MCF 10A (cell line): ENCODE data around the gene FRMD4B. TPM values are rescaled to one million over a fixed set of nuclear protein-coding genes. Genes with fewer than 3 reads are reported as not detected.

ENCODE experiments used
- BruUV-seq: library from RNA; stranded (reverse); fragments of 400-500 nt; replicated peaks from 2 replicates; lab custom pipeline; 2021; lab: Mats Ljungman, UMichigan
- CTCF ChIA-PET: fragments of 300-600 bp; sonication (Branson Sonifier 250); formaldehyde crosslinking; extraction: SDS; loops from one replicate; lab custom pipeline; 2021; ENCODE audit warnings: antibody characterized with exemption, inconsistent platforms; lab: Yijun Ruan, JAX
- POLR2A ChIA-PET: fragments of 300-600, 350-650 bp; sonication (Branson Sonifier 250); formaldehyde crosslinking; extraction: SDS; loops from one replicate; lab custom pipeline; 2020; ENCODE audit warnings: antibody characterized with exemption, inconsistent platforms; lab: Yijun Ruan, JAX
- DNase-seq: peaks from one replicate; pipeline ENCODE4 v3.0.0-alpha.2; 2018; ENCODE audit not compliant: unreplicated experiment
- H3K27ac Mint-ChIP-seq: one replicate; pipeline ENCODE4 v1.8.0; 2022; ENCODE audit warnings: mild to moderate bottlenecking, low read depth, mixed read lengths; ENCODE audit not compliant: unreplicated experiment
- H3K27me3 Mint-ChIP-seq: one replicate; pipeline ENCODE4 v1.8.0; 2022; ENCODE audit warnings: mixed read lengths; ENCODE audit not compliant: insufficient read depth, unreplicated experiment
- H3K36me3 Mint-ChIP-seq: one replicate; pipeline ENCODE4 v1.8.0; 2022; ENCODE audit warnings: mild to moderate bottlenecking, moderate library complexity, mixed read lengths; ENCODE audit not compliant: insufficient read depth, unreplicated experiment
- H3K4me1 Mint-ChIP-seq: one replicate; pipeline ENCODE4 v1.8.0; 2022; ENCODE audit warnings: mixed read lengths; ENCODE audit not compliant: insufficient read depth, unreplicated experiment
- H3K4me3 Mint-ChIP-seq: one replicate; pipeline ENCODE4 v1.8.0; 2022; ENCODE audit warnings: mild to moderate bottlenecking, moderate library complexity, mixed read lengths; ENCODE audit not compliant: unreplicated experiment
- H3K9me3 Mint-ChIP-seq: one replicate; pipeline ENCODE4 v1.8.0; 2022; ENCODE audit warnings: mixed read lengths; ENCODE audit not compliant: unreplicated experiment
- CTCF ChIP-seq: fragments of 200-600 bp; IDR thresholded peaks from one replicate; pipeline ENCODE4 v1.8.0; 2022; ENCODE audit warnings: antibody characterized with exemption, mild to moderate bottlenecking; ENCODE audit not compliant: unreplicated experiment
- intact Hi-C: fragments of 100-400 bp; cut with micrococcal nuclease; formaldehyde crosslinking; loops from 2 replicates; pipeline ENCODE4 v1.14.1; 2022
- total RNA-seq: library from RNA; stranded (reverse); gene quantifications from 2 replicates; pipeline ENCODE4 v1.2.3, GENCODE V29; 2022

Gene FRMD4B
- total RNA-seq, 1 experiment from 2014 or later: 39.0 TPM

GRCh38 chr3:69390771-69391170, 4.9 kb upstream of the FRMD4B start:
- TF ChIP-seq CTCF: no peak
- Mint-ChIP-seq H3K36me3 (no peaks in the 10 kb centered on the region), H3K27me3 (no peaks in the 10 kb centered on the region), H3K9me3 (no peaks in the 10 kb centered on the region), H3K4me3 (no peak overlapping the region), H3K4me1 (peaks cover 18% of the 10 kb centered on the region), H3K27ac (no peak overlapping the region)
- CTCF ChIA-PET: interaction anchor here (0.6 to 1.4 kb wide), 3 partner anchors 51 to 559 kb away, joined by 3 read pairs; no protein-coding TSS in a partner anchor
- DNase-seq: no peak
- intact Hi-C loops: no loop called here
- POLR2A ChIA-PET: no interaction called here
- BruUV-seq: no TSS peak

DNA sequence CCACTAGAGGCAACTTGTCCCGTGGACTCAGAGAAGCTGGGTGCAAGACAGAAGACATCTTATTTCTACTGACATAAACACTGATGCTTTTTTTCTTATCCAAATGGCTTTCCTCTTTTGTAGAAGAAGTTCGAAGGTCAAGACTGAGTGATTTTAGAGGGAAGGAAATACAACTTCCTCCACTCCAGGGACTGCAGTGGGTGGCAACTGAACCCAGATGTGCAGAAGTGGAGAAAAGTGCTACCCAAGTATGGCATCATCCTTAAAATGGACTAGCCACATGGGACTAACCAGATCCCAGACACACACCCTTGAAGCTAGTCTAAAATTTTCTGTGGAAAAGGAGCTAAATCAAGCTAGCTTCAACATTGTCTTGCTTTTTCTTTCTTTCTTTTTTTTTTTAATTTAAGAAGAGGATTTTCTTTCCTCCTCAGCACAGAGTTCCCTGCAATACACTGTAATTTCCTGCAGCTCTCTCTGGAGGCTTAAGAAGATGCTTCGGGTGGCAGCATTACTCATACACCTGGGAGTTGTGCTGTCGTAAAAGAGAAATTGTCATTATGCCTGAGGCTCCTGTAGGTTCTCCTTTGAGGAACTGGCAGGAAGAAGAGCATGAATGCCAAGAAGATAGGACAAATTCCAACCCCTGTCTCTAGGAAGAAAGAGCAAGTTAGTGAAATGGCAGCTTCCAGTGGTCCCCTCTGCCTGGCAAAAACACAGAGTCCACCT, 3.8 kb upstream of the FRMD4B start:
- no peak for TF ChIP-seq CTCF
- H3K9me3 Mint-ChIP-seq: no peaks in the 10 kb centered on the region
- H3K27ac Mint-ChIP-seq: peak overlapping the region; percentile 51
- CTCF ChIA-PET: interaction anchor here (0.6 to 2.6 kb wide), 8 partner anchors 16 to 228 kb away, joined by 3 to 9 read pairs (median 3); no protein-coding TSS in a partner anchor
- BruUV-seq: no TSS peak
- no peaks in the 10 kb centered on the region for H3K27me3 Mint-ChIP-seq
- POLR2A ChIA-PET: interaction anchor here (0.8 to 1.5 kb wide), 4 partner anchors 15 to 152 kb away, joined by 3 to 4 read pairs (median 3); no protein-coding TSS in a partner anchor
- peaks cover 18% of the 10 kb centered on the region for H3K4me1 Mint-ChIP-seq
- H3K36me3 Mint-ChIP-seq: no peaks in the 10 kb centered on the region
- peak; percentile 50 for DNase-seq
- intact Hi-C loops: no loop called here
- no peak overlapping the region for H3K4me3 Mint-ChIP-seq

- no TSS peak for BruUV-seq
- H3K27ac Mint-ChIP-seq: no peak overlapping the region
- H3K4me1 Mint-ChIP-seq: peaks cover 23% of the 10 kb centered on the region
- ChIA-PET CTCF (interaction anchor here (0.7 to 2.9 kb wide), 6 partner anchors 11 to 282 kb away, joined by 3 to 18 read pairs (median 6); no protein-coding TSS in a partner anchor), POLR2A (interaction anchor here (0.7 to 4.9 kb wide), 3 partner anchors 18 to 159 kb away, joined by 3 to 34 read pairs (median 4); no protein-coding TSS in a partner anchor)
- H3K36me3 Mint-ChIP-seq: no peaks in the 10 kb centered on the region
- H3K27me3 Mint-ChIP-seq: no peaks in the 10 kb centered on the region
- no peak for DNase-seq
- no peak for TF ChIP-seq CTCF
- no peaks in the 10 kb centered on the region for H3K9me3 Mint-ChIP-seq
- H3K4me3 Mint-ChIP-seq: no peak overlapping the region
- intact Hi-C loops: no loop called here
Observed at GRCh38 chr3:69388241-69388640, 2.4 kb upstream of the FRMD4B start.

- ChIA-PET CTCF (interaction anchor here (0.6 to 2.9 kb wide), 20 partner anchors 9 to 603 kb away, joined by 3 to 18 read pairs (median 4); no protein-coding TSS in a partner anchor), POLR2A (interaction anchor here (0.5 to 4.9 kb wide), 9 partner anchors 10 to 1985 kb away, joined by 3 to 34 read pairs (median 3); no protein-coding TSS in a partner anchor)
- TF ChIP-seq CTCF: no peak
- DNase-seq: peak; percentile 34
- H3K4me1 Mint-ChIP-seq: peaks cover 23% of the 10 kb centered on the region
- no peak overlapping the region for H3K27ac Mint-ChIP-seq
- no peaks in the 10 kb centered on the region for H3K9me3 Mint-ChIP-seq
- no TSS peak for BruUV-seq
- peak overlapping the region; percentile 80 for H3K4me3 Mint-ChIP-seq
- H3K36me3 Mint-ChIP-seq: no peaks in the 10 kb centered on the region
- no peaks in the 10 kb centered on the region for H3K27me3 Mint-ChIP-seq
- intact Hi-C loops: no loop called here
Observed at GRCh38 chr3:69386556-69387385, 883 bp upstream of the FRMD4B start.
